OCI-LY1 (cell line): ENCODE results near the gene ZNF665.
A peak's percentile ranks its signal among the peaks of the same experiment; 100 is the strongest.
"Not testable (repeated sequence)": the region's sequence is repeated elsewhere in the genome, so short reads cannot be mapped to it uniquely, and the experiment has no call there.

Source experiments
- H2AFZ ChIP-seq: fragments of 200-600 bp; sonication (generic), shearing (Covaris generic); 2 replicates; pipeline ENCODE4 v1.6.0; 2014; ENCODE audit warnings: antibody characterized with exemption, mild to moderate bottlenecking, low read length
- H3F3A ChIP-seq: fragments of 200-600 bp; sonication (generic), shearing (Covaris generic); 2 replicates; pipeline ENCODE4 v1.6.0; 2014; ENCODE audit warnings: mild to moderate bottlenecking, antibody characterized with exemption, low read length, moderate library complexity; ENCODE audit not compliant: insufficient read depth
- H3K27ac ChIP-seq: fragments of 200-600 bp; sonication (generic); 2 replicates; pipeline ENCODE4 v1.5.1; 2014; ENCODE audit warnings: low read length, mixed run types, mild to moderate bottlenecking, low read depth; ENCODE audit not compliant: poor library complexity, severe bottlenecking
- H3K27me3 ChIP-seq: fragments of 200-600 bp; sonication (generic); 2 replicates; pipeline ENCODE4 v1.6.0; 2014; ENCODE audit warnings: antibody characterized with exemption, mild to moderate bottlenecking, low read length, moderate library complexity; ENCODE audit not compliant: insufficient read depth
- H3K36me3 ChIP-seq: fragments of 200-600 bp; sonication (generic); 2 replicates; pipeline ENCODE4 v1.6.1; 2014; ENCODE audit warnings: mild to moderate bottlenecking, antibody characterized with exemption, low read length, moderate library complexity, mixed read lengths; ENCODE audit not compliant: insufficient read depth
- H3K4me1 ChIP-seq: fragments of 200-600 bp; sonication (generic); 2 replicates; pipeline ENCODE4 v1.5.1; 2014; ENCODE audit warnings: mild to moderate bottlenecking, low read length, moderate library complexity; ENCODE audit not compliant: insufficient read depth, severe bottlenecking
- H3K4me2 ChIP-seq: fragments of 200-600 bp; sonication (generic), shearing (Covaris generic); 2 replicates; pipeline ENCODE4 v1.6.1; 2014; ENCODE audit warnings: low read length
- H3K4me3 ChIP-seq: fragments of 200-600 bp; sonication (generic); 2 replicates; pipeline ENCODE4 v1.5.1; 2014; ENCODE audit warnings: low read length, low read depth, mild to moderate bottlenecking, mixed read lengths; ENCODE audit not compliant: poor library complexity, severe bottlenecking
- H3K79me2 ChIP-seq: fragments of 200-600 bp; shearing (Covaris generic); 2 replicates; pipeline ENCODE4 v1.6.1; 2016; ENCODE audit warnings: mixed run types, low read length, mixed read lengths; ENCODE audit not compliant: insufficient read depth
- H3K9ac ChIP-seq: fragments of 200-600 bp; sonication (generic), shearing (Covaris generic); 2 replicates; pipeline ENCODE4 v1.6.1; 2014; ENCODE audit warnings: mild to moderate bottlenecking, low read length, mixed read lengths
- H3K9me2 ChIP-seq: fragments of 200-600 bp; sonication (generic), shearing (Covaris generic); 2 replicates; pipeline ENCODE4 v1.6.1; 2014; ENCODE audit warnings: low read depth, mild to moderate bottlenecking, low read length, mixed read lengths
- H3K9me3 ChIP-seq: fragments of 200-600 bp; shearing (Covaris generic); 2 replicates; pipeline ENCODE4 v1.6.1; 2014; ENCODE audit warnings: low read length, mixed read lengths
- H4K20me1 ChIP-seq: fragments of 200-600 bp; sonication (generic), shearing (Covaris generic); 2 replicates; pipeline ENCODE4 v1.6.0; 2016; ENCODE audit warnings: mild to moderate bottlenecking, low read length; ENCODE audit not compliant: insufficient read depth
- CTCF ChIP-seq: fragments of 200-600 bp; sonication (generic), shearing (Covaris generic); IDR thresholded peaks from 2 replicates; pipeline ENCODE4 v1.5.1; 2017; ENCODE audit warnings: mild to moderate bottlenecking, antibody characterized with exemption, low read length, moderate library complexity, mixed read lengths
- EZH2 ChIP-seq: fragments of 200-600 bp; sonication (generic), shearing (Covaris generic); IDR thresholded peaks from 2 replicates; pipeline ENCODE4 v1.8.0; 2017; ENCODE audit warnings: borderline replicate concordance, mixed run types, mild to moderate bottlenecking, antibody characterized with exemption, low read length, moderate library complexity, mixed read lengths

Gene ZNF665

GRCh38 chr19:53195265-53195903, 2.2 kb upstream of the ZNF665 start:
- no peaks in the 10 kb centered on the region; the same call in 1 of the 2 replicates for H3K9me3 ChIP-seq
- H3K9me2 ChIP-seq: no peaks in the 10 kb centered on the region
- H4K20me1 ChIP-seq: no peaks in the 10 kb centered on the region
- TF ChIP-seq EZH2: no peak
- TF ChIP-seq CTCF: peak; percentile 90
- no peak overlapping the region for H3K4me2 ChIP-seq
- H3K9ac ChIP-seq: no peak overlapping the region
- no peak overlapping the region for H2AFZ ChIP-seq
- no peaks in the 10 kb centered on the region for H3K79me2 ChIP-seq
- H3K4me3 ChIP-seq: no peak overlapping the region
- no peaks in the 10 kb centered on the region for H3K27me3 ChIP-seq
- H3K27ac ChIP-seq: no peak overlapping the region
- no peaks in the 10 kb centered on the region for H3K36me3 ChIP-seq
- no peaks in the 10 kb centered on the region for H3F3A ChIP-seq
- no peaks in the 10 kb centered on the region for H3K4me1 ChIP-seq

GRCh38 chr19:53193535-53194222, 521 bp upstream of the ZNF665 start:
- Histone ChIP-seq H3K4me2 (no peak overlapping the region), H3K9me3 (no peaks in the 10 kb centered on the region), H3F3A (no peaks in the 10 kb centered on the region), H3K79me2 (no peaks in the 10 kb centered on the region), H3K9me2 (no peaks in the 10 kb centered on the region), H2AFZ (no peak overlapping the region), H3K4me1 (no peaks in the 10 kb centered on the region), H4K20me1 (no peaks in the 10 kb centered on the region), H3K9ac (no peak overlapping the region), H3K27me3 (no peaks in the 10 kb centered on the region), H3K4me3 (no peak overlapping the region), H3K36me3 (no peaks in the 10 kb centered on the region), H3K27ac (no peak overlapping the region)
- no peak for TF ChIP-seq CTCF
- no peak for TF ChIP-seq EZH2

- H3K79me2 ChIP-seq: no peaks in the 10 kb centered on the region
- no peak overlapping the region for H3K4me3 ChIP-seq
- no peaks in the 10 kb centered on the region for H3K4me1 ChIP-seq
- no peak overlapping the region for H3K4me2 ChIP-seq
- H3K9me2 ChIP-seq: no peaks in the 10 kb centered on the region
- TF ChIP-seq EZH2 (no peak), CTCF (no peak)
- H2AFZ ChIP-seq: no peak overlapping the region
- H3F3A ChIP-seq: no peaks in the 10 kb centered on the region
- no peaks in the 10 kb centered on the region for H3K27me3 ChIP-seq
- no peaks in the 10 kb centered on the region for H3K36me3 ChIP-seq
- no peak overlapping the region for H3K27ac ChIP-seq
- H3K9ac ChIP-seq: no peak overlapping the region
- no peaks in the 10 kb centered on the region for H3K9me3 ChIP-seq
- no peaks in the 10 kb centered on the region for H4K20me1 ChIP-seq
These were observed 2.9 kb downstream of the ZNF665 start for GRCh38 chr19:53190253-53190652.

- H3K79me2 ChIP-seq, H3K36me3 ChIP-seq: not testable (repeated sequence)
These were observed 3.4 kb downstream of the ZNF665 start for GRCh38 chr19:53189691-53190198.

GRCh38 chr19:53185155-53185882, 7.8 kb downstream of the ZNF665 start:
- H2AFZ ChIP-seq, H3K9ac ChIP-seq, H3K4me1 ChIP-seq, H3F3A ChIP-seq, H4K20me1 ChIP-seq, H3K36me3 ChIP-seq, H3K9me2 ChIP-seq, H3K4me2 ChIP-seq, H3K79me2 ChIP-seq, H3K4me3 ChIP-seq, H3K9me3 ChIP-seq, H3K27me3 ChIP-seq, H3K27ac ChIP-seq: not testable (repeated sequence)

More at GRCh38 chr19:53189691-53190198, 3.4 kb downstream of the ZNF665 start:
- not testable (repeated sequence) for H3K4me3 ChIP-seq, H4K20me1 ChIP-seq, H3K27me3 ChIP-seq, H3K9me3 ChIP-seq, H3K4me2 ChIP-seq, H3K9me2 ChIP-seq, H3K4me1 ChIP-seq, H3K27ac ChIP-seq, H3K9ac ChIP-seq, H3F3A ChIP-seq, H2AFZ ChIP-seq
